COLO668 (cell line): ENCODE data around the gene CHST12.
A peak's percentile ranks its signal among the peaks of the same experiment; 100 is the strongest.
"Not testable (repeated sequence)": the region's sequence is repeated elsewhere in the genome, so short reads cannot be mapped to it uniquely, and the experiment has no call there.

Experiments
- DNase-seq: peaks from one replicate; lab custom pipeline; 2025; ENCODE audit not compliant: unreplicated experiment; lab: John Stamatoyannopoulos, UW

Gene CHST12

GRCh38 chr7:2453849-2454248 is 50.4 kb downstream of the CHST12 start:
- DNase-seq: not testable (repeated sequence)

- DNase-seq: no peak
Measured at GRCh38 chr7:2459674-2460073, 56.3 kb downstream of the CHST12 start.

- no peak for DNase-seq
Measured at GRCh38 chr7:2460188-2460587, 56.8 kb downstream of the CHST12 start.

DNA sequence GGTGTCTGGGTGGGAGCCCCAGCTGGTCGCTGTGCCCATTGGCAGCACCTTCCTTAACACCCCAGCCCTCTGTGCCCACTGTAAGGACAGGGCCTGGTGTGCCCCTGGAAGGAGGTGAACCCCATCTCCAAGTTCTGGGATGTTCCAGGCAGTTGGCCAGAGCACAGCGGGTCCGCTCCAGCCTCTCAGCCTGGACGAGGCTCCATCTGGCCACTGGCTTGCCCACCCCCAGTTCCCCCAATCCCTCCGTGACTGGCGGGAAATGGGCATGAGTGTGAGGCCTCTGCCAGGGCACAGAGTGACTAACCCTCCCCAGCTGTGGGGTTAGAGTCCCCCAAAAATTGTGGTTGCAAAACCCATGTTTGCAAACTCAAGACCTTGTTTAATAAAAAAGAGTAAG is 57.2 kb downstream of the CHST12 start:
- no peak for DNase-seq

DNA sequence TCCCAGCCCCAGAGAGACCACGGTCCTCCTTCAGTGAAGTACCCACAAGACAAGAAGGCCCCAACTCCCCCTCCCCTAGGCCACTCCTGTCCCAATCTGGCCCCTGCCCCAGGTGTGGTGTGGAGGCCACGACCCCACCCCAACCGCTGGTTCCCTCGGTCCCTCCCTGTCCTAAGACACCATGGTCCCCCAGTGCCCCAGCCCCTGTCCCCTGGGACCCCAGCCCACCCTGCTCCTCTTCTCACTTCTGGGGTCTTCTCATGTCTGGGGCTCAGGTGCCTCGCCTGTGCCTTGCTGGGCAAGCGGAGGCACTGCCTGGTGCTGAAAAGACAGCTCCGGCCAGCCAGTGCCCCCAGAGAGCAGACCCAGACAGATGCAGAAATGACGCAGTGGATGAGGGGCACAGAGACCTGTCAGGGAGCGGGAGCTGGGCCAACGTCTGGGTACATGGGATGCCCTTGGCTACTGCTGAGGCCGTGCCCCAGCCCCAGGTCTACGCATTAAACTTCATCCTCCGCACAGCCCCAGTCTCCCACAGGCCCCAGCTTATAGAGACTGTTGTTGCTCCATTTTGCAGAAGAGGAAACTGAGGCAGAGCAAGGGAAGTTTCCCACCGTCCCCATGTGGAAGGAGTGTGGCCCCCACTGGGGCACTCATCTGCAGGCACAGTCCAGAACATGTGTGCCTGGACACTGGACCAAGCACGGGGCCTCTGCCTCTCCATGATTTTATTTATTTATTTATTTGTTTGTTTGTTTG is 58.0 kb downstream of the CHST12 start:
- DNase-seq: no peak

- no peak for DNase-seq
Measured at GRCh38 chr7:2462731-2463130, 59.3 kb downstream of the CHST12 start.

DNA sequence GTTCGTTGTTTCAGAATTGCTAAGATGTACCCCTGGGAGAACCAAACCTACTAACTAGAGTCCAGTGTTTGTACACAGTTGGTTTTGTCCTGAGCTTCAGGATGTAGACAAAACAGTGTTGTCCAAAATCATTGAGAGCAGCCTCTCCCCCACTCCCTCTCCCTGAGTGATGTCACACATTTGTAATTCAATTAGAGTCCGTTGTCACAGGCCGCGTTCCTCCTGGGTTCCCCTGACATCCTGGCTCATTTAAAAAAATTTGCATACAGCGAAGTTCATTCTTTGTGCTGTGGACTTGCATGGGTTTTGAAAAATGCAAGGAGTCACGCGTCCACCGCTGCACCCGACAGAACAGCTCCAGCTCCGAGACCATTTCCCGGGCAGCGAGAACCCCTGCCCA is 62.5 kb downstream of the CHST12 start:
- no peak for DNase-seq

DNA sequence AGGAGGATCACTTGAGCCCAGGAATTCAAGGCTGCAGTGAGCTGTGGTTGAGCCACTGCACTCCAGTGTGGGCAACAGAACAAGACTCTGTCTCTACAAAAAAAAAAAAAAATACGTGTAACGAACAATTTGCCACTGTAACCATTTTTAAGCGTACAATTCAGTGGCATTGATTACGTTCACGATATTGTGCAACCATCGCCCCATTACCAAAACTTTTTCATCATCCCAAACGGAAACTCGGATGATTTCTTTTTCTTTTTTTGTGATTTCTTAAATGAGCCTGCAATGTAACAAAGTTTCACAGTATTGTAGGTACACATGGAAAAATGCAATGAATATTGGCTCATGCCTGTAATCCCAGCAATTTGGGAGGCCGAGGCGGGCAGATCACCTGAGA is 63.3 kb downstream of the CHST12 start:
- DNase-seq: no peak

DNA sequence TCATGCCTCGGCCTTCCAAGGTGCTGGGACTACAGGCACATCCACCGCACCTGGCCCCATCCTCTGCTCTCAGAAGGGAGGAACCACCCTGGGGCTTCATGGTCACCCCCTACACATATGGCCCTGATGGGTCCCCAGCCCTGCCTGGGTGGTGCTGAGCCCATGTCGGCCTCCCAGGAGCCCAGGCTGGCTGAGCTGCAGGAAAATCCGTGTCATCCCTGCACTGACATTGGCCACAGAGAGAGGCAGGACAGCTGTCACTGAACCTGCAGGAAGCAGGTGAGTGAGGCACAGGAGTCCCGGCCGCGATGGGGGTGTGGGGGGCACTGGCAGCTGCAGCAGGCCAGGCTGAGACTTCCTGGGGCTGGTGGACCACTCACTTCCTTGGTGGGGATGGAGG is 64.8 kb downstream of the CHST12 start:
- DNase-seq: peak; percentile 28

DNA sequence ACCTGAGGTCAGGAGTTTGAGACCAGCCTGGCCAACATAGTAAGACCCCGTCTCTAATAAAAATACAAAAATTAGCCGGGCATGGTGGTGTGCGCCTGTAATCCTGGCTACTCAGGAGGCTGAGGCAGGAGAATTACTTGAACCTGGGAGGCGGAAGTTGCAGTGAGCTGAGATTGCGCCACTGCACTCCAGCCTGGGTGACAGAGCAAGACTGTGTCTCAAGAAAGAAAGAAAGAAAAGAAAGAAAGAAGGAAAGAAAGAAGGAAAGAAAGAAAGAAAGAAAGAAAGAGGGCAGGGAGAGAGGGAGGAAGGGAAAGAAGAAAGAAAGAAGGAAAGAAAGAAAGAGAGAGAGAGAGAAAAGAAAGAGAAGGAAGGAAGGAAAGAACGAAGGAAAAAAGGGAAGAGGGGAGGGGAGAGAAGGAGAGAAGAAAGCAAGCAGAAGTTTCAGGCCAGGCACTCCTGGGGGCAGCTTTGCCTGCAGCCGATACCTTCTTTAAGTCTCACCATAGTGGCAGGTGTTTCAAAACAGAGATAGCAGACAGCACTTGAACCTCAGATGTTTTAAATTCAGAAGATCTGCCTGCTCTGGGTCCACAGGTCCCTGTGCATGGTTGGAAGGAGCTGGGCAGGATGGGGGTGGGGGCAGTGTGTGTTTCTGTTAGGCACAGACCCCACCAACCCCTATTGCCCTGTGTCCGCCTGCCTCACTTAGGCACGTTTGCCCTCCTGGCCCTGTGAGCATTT is 66.2 kb downstream of the CHST12 start:
- not testable (repeated sequence) for DNase-seq

DNA sequence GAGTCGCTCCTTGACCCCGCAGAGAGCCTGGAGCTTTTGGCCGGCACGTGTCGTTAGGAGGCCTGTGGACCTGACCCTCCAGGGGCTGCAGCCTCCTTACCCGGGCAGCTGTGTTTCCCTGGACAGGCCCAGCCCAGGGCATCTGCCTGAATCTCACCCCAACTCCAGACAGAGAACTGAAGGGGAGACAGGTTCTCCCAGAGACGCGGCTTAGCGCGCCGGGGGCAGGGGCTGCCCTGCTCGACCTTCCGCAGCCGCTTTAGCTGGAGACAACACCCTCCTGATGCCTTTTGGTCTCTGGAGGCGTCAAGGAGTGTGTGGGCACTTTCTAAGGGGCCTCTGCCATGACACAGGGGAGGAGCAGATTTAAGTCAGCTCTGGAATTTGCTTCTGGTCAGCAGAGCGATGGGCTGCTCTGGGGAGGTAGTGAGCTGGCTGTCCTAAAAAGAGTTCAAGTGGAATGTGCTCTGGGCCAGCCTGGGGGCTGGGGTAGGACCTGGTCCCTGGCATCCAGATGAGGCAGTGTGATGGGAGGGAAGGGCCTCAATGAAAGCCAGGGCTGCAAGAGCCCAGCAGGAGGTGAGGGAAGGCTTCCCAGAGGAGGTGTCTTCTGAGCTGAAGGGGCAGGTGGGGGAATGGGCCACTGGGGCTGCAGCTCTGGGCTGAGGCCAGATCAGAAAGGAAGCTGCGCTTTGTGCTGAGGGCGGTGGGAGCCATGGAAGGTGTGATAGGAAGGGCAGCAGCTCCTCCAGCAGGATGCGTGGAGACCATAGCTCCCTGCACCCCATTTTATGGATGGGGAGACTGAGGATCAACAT is 67.0 kb downstream of the CHST12 start:
- DNase-seq: no peak

- DNase-seq: no peak
Measured at GRCh38 chr7:2471022-2471329, 67.6 kb downstream of the CHST12 start.

- peak; percentile 90 for DNase-seq
Measured at GRCh38 chr7:2471396-2471795, 68.0 kb downstream of the CHST12 start.

GRCh38 chr7:2472739-2473138 is 69.3 kb downstream of the CHST12 start:
- no peak for DNase-seq

DNA sequence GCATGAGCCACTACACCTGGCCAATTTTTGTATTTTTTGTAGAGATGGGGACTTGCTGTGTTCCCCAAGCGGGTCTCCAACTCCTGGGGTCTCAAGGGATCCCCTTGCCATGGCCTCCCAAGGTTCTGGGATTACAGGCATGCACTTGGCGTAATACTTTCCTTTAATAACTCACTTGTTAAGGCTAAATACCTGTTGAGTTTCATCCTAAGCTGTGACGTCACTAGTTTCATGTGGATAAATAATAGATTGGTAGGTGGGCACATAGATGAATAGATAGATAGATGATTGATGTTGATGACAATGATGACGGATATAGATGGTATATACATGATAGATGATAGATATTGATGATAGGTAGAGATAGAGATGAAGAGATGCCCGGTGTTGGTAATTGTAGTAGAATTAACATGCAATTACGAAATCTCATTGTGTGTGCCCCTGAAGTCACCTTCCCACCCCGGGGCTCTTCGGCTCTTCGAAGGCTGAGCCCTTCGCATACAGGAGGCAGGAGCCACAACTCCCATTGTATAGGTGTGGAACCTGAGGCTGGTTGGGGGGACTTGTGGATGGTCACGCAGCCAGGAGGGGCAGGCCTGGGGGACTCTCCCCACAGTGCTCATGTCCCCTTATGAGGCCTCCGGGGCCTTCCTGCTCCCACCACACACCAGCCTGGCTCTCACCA is 70.2 kb downstream of the CHST12 start:
- DNase-seq: no peak

GRCh38 chr7:2474224-2474623 is 70.8 kb downstream of the CHST12 start:
- DNase-seq: no peak

GRCh38 chr7:2474813-2475677 is 71.6 kb downstream of the CHST12 start:
- peak; percentile 22 for DNase-seq

DNA sequence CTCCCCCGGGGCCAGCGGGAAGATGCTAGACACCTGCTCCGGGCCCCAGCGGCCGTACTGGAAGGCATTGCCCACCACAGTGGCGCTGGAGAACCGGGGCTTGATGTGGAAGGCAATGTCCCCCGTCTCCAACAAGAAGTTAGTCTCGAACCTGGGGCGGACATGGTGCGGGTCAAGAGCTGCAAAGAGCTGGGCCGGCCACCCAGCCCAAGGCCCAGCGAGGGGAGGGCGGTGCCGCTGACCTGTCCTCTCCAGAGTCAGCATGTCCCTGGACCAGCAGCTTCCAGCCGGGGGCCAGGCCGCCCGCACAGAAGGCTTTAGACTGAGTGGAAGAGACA is 72.2 kb downstream of the CHST12 start:
- DNase-seq: no peak

GRCh38 chr7:2476298-2476697 is 72.9 kb downstream of the CHST12 start, which contains the start of gene GRIFIN:
TSS of gene GRIFIN (minus strand) at chr7:2476398. CDS start at chr7:2476383, 15 bp downstream.
- no peak for DNase-seq

- no peak for DNase-seq
Measured at GRCh38 chr7:2476776-2477446, 73.5 kb downstream of the CHST12 start.
